HG02763 (cell line): ENCODE measurements around the gene NANOS2.
"Not testable (repeated sequence)": the region's sequence is repeated elsewhere in the genome, so short reads cannot be mapped to it uniquely, and the experiment has no call there.

Experiments used
- ATAC-seq: cut with Tn5 transposase; IDR thresholded peaks from one replicate; pipeline ENCODE4 v1.9.1; 2021; ENCODE audit warnings: mild to moderate bottlenecking, moderate library complexity; ENCODE audit not compliant: unreplicated experiment

The NANOS2 gene

DNA sequence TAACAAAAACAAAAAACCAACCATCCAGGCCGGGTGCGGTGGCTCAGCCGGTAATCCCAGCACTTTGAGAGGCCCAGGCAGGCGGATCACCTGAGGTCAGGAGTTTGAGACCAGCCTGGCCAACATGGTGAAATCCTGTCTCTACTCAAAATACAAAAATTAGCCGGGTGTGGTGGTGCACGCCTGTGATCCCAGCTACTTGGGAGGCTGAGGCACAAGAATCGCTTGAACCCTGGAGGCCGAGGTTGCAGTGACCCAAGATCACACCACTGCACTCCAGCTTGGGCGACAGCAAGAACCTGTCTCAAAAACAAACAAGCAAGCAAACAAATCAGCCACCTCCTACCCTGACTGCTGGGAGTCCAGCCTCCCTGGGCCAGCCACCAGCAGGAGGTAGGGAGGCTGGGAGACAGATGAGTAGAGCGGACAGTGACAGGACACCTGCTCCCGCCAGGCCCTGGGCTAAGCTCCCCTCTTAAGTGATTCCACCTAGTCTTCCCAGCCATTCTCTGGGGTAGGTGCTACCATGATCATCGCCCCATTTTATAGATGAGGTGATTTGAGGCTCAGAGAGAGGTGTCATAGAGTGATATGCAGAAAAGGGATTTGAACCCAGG lies 18.5 kb downstream of the NANOS2 start:
- not testable (repeated sequence) for ATAC-seq

DNA sequence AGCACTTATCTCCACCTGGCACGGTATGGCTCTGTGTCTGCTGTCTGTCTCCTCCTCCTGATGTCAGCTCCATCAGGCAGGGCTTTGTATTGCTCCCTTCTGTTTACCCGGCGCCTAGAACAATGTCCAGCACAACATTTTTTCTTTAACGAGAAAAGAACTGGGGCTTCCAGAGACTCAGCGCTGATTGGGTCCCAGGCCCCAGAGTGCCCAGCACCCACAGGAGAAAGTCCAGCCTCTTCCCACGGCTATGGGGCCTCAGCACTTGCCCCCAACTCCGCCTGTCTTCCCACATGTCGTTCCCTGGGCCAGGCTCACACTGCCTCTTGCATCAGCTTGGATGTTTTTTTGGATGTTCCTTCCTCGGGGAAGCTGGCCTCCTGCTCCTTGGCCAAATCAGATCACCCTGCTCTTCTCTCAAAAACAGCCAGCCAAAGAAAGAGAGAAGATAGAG lies 19.0 kb downstream of the NANOS2 start:
- no peak for ATAC-seq

DNA sequence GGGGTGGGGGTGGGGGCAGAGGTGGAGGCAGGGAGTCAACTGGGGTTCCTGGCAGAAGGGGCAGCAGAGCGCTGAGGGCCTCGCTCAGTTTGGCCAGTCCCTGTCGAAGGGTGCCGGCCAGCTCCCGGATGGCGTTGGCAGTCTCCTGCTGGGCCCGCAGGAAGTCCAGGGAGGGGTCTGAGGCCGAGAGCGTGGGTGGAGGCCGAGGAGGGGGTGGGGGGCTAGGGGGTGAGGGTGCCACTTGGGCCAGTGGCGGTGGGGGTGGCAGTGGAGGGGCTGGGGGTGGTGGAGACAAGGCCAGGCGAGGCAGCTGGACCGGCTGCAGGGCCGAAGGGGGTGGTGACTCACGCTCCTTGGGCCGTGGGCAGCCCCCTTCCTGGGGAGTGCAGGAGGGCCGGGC lies 23.7 kb downstream of the NANOS2 start:
- ATAC-seq, result no peak

DNA sequence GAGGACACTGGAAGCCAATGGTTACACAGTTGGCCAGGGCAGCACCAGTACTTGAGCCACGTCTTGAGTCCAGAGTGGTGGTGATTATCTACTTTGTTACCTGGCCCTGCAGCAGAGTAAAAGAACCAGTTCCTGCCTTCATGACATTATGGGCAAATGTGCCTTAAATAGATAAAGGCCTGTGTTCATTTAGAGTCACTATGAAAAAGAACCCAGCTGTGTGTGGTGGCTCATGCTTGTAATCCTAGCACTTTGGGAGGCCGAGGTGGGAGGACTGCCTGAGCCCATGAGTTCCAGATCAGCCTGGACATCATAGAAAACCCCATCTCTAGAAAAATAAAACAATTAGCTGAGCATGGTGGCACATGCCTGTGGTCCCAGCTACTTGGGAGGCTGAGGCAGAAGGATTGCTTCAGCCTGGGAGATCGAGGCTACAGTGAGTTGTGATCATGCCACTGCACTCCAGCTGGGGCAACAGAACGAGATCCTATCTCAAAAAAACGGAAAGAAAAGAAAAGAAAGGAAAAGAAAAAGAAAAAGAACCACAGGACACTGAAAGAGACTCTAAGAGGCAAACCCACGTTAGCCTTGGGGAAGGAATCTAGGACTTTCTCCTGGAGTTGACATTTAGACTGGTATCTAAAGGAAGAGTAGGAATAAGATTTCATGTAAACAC lies 25.2 kb downstream of the NANOS2 start:
- no peak for ATAC-seq

DNA sequence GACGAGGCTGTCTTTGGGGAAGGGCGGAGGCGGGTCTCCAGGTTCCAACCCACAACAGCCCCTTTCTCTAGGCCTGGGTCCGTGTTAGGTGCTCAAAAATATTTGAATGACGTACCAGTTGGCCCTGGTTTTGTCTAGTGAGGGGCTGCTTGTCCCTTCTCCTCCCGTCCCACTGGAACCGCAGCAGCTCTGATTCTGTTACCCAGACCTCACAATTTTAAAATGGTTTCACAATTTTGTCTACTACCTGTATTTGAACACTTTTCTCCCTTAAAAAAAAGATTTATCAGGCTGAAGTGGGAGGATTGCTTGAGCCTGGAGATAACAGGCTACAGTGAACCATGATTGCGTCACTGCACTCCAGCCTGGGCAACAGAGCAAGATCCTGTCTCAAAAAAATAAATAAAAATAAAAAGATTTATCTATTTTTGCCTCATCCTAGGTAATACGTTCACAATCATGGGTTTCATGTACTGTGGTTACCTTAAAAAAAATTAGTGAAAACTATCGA lies 27.3 kb downstream of the NANOS2 start:
- no peak for ATAC-seq

DNA sequence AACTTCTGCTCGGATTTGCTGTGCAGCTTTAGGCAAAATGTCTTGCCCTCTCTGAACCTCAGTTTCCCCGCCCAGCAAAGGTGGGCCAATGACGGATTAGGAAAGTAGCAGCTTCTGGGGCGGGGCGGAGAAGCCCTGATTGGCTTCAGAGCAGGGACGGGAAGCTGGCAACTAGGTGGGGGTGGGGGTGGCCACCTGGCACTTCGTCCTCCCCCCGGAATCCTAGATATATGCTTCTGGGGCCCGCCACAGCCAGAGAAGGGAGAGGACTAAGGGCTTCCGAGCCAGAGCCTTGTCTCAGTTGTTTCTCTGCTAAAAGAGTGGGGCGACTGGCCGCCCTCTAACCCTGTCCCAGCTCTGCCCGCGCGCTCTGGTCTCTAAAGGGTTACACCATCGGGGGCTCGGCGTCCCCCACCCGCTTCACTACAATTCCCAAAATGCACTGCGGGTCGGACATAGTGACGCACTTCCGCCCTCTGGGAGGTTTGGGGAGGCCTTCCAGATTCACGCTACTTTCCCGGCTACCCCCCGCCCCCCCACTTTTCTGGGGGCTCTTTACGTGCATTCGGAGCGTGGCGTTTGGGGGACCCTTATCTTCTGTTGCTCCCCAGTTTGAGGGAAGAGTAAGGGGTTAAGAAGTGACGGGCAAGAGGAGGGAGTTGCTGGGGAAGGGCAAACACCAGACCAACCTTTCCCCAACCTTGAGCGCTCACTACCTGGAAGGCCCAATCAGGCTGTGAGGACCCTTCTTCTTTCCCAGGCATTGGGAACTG lies 28.0 kb downstream of the NANOS2 start:
- ATAC-seq, result peak; percentile 50

DNA sequence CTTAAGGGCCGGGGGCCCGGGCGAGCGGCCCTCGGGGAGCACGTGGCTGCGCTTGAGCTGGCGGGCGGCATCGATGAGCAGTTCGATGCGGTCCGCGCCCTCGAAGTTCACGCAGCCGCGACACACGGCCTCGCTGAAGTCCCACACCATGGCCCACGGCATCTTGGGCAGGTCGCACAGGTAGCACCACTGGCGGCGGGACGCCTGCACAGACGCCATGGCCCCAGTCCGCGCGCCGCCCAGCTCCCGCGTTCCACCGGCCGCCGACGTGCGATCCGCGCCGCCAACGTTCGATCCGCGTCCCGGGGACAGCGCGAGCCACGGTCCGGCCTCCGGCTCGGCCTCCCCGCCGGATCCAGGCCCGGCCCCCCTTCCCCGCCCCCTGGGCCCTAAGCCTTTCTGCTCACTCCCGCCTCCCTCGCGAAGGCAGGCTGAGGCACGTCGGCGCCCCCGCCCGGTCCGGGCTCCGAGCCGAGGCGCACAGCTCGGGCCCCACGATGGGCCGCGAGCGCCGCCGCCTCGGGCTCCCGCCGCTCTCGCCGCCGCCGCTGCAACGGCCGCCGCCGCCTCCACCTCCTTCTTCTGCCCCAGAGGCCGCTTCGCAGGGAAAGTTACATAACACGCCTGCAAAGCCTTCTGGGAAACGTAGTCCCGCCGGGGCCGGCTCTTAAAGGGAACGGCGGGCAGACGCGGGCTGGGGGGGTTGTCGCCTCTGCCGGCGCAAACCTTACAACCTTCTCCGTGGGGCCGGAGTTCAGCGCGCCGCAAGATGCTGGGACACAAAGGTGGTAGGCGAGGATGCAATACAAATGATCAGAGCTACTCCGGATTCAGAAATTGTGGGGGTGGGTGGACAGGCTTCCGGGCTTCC lies 28.8 kb downstream of the NANOS2 start, which contains the start of gene IRF2BP1:
TSS of gene IRF2BP1 (minus strand) at position 586 of the 871 bp plus-strand sequence. CDS start at position 219, 367 bp downstream.
- peak; percentile 37 for ATAC-seq

DNA sequence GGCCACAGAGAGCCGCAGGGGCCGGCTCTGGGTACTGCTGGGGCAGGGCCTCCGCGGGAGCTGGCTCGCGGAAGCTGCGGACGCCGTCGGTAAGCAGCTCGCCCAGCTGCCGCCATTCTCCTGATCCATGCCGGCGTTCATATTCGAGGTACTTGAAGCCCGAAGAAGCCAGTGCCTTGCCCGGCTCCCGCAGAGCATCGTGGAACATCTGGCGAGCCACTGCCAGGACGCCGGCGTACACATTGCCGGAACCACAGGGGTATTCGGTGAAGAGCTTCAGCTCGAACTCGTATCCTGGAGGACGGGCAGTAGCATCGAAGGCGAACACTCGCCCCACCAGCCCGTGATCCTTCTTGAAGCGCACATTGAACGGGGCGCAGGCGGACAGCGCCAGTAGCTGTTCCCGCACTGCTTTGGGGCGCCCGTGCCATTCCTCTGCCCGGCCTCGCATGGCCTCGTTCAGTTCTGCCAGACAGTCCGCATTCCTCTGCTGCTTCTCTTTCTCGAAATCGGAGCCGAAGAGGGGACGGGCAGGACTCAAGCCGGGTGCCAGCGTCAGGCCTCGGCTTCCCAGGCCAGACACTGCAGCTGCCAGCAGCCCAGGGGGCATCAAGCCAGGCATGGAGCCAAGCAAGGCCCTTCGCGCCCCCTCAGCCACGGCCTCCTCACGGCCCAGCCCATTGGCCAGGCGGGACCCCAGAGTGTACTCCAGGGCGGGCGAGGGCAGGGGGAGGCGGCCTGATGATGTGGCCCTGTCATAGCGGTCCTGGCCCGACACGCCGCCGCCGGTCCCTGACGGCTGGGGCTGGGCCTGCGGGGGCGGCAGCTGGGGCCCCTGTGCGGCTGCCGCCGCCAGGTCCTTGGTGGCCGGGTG lies 29.7 kb downstream of the NANOS2 start:
- peak; percentile 4 for ATAC-seq

DNA sequence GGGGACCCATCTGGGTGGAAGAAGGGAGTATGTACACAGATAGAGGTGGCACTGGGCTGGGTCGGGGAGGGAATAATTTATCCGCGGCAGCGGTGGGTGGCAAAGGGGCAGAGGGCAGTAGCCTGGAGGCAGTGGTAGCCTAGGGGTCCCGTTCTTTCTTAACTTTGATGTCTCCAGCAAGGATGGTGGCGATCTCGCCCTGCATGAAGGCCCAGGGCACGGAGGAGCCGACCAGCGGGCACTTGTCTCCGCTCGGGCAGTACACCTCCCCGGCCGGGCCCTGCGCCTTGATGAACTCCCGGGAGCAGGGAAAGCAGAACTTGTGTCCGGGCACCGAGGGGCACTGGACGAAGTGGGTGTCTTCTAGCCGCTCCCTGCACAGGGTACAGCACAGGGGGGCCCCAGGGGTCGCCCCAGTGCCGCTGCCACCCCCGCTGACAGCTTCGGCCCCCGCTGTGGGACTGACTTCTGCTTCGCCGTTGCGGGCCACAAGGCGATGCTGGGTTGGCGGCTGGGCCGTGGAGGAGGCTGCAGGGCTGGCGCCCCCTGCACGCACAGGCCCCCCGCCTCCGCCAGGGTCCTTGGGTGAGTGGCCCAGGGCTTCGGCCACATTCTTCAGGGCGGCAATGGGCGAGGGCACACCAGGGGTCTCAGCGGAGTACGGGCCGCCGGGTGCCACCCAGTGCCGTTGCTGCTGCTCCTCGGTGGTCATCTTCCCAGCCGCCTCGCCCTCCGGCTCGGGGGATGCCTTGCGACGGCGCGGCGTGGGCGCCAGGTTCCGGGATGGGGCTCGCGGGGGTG lies 30.5 kb downstream of the NANOS2 start:
- ATAC-seq, result no peak

DNA sequence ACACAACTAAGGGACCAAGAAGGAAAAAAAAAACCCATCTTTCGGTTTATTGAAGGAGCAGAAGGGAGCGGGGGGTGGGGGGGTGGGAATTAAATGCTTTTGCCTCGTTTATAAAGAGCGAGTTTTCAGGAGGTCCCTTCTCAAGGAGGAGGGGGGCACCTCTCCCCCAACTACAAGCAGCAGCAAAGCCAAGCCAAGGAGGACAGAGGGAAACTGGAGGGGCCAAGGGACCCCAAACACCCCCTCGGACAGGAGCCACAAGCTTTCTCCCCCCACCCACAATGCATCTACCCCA lies 31.0 kb downstream of the NANOS2 start:
- ATAC-seq, result no peak

DNA sequence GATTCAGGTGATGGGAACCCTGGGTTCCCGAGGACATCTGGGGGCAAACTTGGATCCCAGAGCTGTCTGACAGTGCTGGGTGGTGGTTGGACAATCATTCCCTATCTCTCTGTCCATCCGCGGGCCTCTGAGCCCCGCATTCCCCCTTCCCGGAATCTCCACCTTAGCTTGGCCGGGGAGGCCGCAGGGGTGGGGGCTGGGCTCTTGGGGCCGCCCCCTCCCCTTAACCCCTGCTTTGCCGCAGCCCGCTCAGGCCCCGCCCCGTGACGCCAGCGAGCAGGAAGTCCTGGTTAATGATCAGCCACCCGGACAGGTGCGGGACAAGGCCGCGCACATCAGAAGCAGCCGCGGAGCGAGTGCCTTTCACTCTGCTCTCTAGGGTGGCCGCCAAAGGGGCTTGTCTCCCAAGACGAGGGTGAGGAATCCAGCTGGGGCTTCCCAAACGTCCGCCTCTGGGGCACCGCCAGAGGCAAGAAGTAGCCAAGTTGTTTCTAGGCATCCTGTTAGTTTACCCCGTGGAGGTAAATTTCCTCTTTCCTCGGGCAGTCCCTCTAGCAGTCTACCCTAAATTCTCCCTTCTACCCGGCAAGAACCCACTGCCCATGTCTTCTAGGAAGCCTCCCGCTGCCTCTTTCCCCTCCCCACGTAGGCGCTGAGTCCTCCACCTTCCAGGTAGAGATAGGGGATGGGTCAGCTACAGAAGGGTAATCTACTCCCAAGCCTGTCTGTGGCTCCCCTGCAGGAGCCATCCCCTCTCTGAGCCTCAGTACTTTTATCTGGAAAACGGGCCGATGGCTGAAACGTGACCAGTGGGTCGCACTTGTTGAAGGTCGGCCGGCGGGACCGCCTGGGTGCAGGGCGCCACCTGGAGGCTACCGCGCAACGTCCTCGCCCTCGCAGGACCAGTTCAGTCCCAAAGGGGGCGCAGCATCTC lies 31.7 kb downstream of the NANOS2 start:
- no peak for ATAC-seq

DNA sequence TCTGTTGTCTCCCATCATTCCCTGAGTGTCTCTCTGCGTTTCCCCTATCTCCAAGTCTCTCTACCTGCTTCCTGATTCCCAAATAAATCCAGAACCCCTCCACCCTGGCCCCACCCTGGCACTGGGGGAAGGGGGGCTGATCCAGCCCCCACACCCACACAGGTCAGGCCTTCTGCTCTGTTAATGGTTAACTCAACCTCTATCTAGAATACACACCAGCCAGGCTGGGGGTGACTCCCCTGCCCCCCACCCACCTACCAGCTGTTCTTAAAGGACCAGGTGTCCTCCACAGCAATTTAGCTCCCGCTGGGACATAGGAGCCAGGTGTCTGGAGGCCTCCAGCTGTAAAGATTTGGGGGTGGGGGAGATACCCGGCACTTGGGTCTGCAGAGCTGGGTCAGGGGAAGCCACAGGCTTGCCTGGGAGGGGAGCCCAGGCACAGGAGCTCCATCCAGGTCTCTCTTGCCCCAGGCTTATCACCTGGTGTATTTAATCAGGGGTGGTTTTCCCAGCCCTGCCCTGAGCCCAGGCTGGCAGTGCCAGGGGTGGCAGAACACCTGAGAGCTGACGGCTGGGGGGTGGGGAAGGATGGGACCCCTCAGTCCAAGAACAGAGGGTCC lies 32.6 kb downstream of the NANOS2 start:
- no peak for ATAC-seq

DNA sequence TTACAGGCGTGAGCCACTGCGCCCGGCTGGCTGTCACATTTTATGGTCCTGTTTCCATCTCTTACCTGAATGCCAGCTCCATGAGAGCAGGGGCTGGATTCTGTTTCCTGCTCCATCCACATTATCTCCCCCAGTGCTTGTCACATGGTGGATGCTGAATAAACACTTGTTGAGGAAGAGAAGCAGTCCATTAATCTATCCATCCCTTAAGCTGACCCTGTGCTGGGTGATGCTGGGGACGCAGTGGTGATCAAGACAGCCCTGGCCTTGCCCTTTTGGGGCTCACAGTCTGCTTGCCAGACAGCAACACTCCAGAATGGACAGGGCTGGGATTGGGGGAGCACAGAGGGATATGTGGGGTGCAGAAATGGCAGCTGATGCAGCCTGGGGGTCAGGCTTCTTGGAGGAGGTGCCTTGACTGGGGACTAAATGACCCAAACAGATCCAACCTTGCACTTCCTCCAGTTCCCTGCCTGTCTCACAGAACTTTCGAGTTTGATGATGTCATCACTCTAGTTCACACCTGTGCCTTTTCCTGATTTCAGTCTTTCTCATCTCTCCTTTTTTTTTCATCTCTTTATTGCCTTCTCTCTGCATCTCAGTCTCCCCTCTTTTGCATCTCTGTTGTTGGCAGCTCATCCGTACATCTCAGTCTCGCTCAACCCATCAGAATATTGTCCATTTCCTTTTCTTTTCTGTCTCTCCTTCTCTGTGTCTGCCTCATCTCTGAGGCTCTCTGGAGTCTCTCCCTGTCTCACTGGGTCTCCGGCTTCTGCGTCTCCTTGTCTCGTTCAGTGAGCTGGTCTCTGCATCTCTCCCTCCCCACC lies 33.3 kb downstream of the NANOS2 start:
- ATAC-seq, result no peak

DNA sequence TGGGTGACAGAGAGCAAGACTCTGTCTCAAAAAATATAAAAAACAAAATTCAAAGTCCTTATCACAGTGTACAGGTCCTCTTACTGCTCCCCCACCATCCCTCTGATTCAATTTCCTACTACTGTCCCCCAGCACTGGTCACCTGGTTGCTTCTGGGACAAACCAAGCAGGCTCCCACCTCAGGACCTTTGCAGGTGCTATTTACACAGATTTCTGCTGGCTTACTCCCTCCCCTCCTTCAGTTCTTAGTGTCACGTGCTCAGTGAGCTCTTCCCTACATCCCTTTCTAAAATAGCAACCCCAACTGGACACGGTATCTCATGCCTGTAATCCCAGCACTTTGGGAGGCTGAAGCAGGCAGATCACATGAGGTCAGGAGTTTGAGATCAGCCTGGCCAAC lies 34.6 kb downstream of the NANOS2 start:
- no peak for ATAC-seq

DNA sequence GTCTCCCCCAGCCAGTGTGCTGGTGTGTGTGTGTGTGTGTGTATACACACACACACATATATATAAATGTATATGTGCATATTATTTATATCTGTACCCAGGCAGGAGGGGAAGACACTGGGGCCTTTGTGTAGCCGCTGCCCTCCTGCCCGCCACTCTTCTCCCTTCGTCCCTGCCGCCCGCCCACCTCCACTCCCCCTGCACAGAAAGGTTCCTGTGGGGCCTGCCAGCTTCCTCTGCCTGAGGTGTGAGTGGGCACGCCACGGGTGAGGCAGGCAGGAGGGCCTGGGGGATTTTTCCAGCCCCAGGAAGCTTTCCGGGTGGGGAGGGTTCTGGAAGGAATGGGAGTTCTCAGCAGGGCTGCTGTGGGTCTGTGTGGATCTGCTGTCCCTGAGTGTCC lies 35.5 kb downstream of the NANOS2 start:
- no peak for ATAC-seq

DNA sequence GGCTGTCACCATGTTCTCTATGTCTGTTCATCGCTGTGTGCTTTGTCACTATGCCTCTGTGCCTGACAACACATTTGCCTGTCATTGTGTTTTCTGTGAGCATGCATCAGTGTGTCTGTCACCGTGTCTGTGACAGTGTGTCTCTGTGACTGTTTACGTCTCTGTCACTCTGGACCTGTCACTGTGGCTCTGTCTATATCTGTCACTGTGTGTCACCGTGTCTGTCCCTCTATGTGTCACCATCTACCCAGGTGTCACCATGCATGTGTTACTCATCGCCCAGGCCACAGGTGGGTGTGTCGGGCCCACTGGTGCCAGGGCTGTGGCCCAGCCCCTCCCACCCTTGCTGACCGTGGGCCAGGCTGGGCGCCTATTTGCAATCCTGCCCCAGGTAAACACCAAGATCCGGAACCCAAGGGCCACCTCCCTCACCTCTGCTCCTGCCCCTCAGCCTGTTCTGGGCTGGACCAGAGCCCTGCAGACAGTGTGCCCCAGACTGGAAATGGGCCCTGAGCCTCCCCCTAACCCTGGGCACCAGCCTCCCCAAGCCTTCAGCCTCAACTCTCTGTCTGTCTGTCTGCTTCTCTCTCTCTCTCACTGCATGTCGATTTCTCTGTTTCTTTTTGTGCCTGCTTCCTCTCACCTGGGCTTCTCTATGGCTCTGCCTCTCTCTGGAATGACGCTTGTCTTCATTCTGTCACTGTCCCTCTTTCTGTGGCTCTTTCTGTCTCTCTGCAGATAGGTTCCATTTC lies 36.4 kb downstream of the NANOS2 start:
- no peak for ATAC-seq
